PC-9 (cell line): ENCODE results near the gene RPS6KA5.

Experiments
- EZH2 ChIP-seq: fragments of 200-600 bp; sonication (generic); IDR thresholded peaks from 2 replicates; pipeline ENCODE4 v1.8.0; 2017; ENCODE audit warnings: antibody characterized with exemption, low read depth
- TF ChIP-seq, protein P1 (sequence below): fragments of 200-600 bp; sonication (generic); conservative IDR thresholded peaks from 2 replicates; pipeline ENCODE4 v1.6.1; 2017; ENCODE audit warnings: mixed run types, antibody characterized with exemption, mild to moderate bottlenecking, moderate library complexity

DNA sequence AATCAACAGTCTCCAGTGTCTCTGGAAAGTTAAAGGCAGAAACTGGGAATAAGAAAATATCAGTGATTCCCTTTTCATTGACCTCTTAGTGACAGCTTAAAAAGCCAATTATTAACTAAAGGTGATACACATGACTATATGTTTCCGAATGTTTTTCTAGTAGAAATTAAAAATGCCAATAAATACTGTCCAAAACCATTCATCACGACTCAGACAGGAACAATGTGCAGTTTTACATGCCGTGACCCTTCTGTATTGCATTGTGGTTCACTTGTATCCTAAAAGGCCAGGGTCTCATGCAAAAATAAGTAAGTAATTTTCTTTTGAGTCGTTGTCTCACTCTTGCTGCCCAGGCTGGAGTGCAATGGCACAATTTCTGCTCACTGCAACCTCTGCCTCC, 138.3 kb downstream of the RPS6KA5 start:
- TF ChIP-seq, protein P1, sequence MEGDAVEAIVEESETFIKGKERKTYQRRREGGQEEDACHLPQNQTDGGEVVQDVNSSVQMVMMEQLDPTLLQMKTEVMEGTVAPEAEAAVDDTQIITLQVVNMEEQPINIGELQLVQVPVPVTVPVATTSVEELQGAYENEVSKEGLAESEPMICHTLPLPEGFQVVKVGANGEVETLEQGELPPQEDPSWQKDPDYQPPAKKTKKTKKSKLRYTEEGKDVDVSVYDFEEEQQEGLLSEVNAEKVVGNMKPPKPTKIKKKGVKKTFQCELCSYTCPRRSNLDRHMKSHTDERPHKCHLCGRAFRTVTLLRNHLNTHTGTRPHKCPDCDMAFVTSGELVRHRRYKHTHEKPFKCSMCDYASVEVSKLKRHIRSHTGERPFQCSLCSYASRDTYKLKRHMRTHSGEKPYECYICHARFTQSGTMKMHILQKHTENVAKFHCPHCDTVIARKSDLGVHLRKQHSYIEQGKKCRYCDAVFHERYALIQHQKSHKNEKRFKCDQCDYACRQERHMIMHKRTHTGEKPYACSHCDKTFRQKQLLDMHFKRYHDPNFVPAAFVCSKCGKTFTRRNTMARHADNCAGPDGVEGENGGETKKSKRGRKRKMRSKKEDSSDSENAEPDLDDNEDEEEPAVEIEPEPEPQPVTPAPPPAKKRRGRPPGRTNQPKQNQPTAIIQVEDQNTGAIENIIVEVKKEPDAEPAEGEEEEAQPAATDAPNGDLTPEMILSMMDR = no peak
- no peak for TF ChIP-seq EZH2
